ENCODE measurements around the gene HIC1.

Gene HIC1

DNA sequence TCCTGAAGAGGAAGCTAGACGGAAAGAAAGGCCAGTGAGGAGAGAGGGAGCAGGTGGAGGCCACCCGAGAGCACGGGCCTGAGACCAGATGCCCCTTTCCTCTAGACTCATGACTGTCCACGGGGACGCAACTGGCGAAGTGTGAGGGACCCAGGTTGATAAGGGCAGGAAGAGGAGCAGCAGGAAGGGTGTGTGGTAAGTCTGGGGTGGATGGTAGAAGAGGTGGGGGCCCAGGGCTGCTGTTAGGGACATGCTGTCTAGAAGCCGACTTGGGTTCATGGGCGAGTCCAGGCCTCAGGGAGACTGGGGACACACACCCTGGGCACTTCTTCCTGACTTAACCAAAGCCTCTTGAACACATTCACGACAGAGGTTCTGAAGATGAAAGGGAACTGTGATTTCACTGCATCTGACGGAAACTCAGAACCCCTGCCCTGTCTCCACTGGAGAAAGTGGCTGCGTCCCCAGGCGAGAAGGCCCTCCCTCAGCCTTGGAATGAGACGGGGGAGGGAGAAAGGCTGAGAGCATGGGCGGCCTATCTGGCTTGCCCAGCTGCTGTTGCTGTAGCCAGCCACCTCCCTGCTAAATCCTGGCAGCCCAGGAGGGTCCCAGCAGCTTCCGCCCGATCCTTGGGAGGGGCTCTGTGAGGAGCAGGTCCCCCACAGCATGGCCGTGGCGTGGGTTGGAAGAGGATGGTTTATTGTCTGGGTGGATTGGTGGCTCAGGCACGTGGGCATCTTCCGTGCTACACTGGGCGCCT lies 6.0 kb downstream of the HIC1 start:
- Histone ChIP-seq H3K9ac (ENCODE audit: low read length) (no peak overlapping the region), H3K36me3 (ENCODE audit: control insufficient read depth, insufficient read depth, low read length) (peaks cover 3% of the 10 kb centered on the region), H3K4me3 (ENCODE audit: low read length) (peak overlapping the region; percentile 3), H3K27ac (ENCODE audit: low read depth, low read length) (peak overlapping the region; percentile 82), H3K4me1 (ENCODE audit: control insufficient read depth, insufficient read depth, low read length) (peaks cover 34% of the 10 kb centered on the region), H3K27me3 (ENCODE audit: control insufficient read depth, insufficient read depth, low read length) (no peaks in the 10 kb centered on the region)

DNA sequence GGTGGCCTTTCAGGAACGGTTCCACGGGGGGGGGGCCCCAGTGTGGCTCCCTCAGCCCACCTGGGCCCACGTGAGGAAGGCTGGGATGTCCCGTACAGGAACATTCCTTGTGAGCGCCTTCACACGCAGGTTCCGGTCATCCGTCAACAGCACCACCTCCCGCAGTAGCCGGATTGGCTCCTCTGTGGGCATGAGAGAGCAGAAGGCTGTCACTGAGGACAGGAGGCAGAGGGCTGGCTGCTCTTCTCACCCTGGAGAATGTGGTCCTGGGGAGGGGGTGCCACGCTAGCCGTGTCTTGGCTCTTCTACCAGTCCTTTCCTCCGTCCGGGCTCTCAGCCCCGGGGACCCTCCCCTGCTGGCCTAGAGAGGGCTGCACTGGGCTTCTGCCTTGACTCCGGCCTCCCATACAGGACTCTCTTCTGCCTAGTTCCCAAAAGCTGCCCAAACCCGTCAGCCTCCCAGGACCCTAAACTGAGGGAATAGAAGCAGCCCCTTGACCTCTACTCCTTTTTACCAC lies 6.6 kb downstream of the HIC1 start:
- Histone ChIP-seq H3K27ac (ENCODE audit: low read depth, low read length) (peak overlapping the region; percentile 82), H3K27me3 (ENCODE audit: control insufficient read depth, insufficient read depth, low read length) (no peaks in the 10 kb centered on the region), H3K9ac (ENCODE audit: low read length) (peak overlapping the region; percentile 6), H3K36me3 (ENCODE audit: control insufficient read depth, insufficient read depth, low read length) (peaks cover 3% of the 10 kb centered on the region), H3K4me1 (ENCODE audit: control insufficient read depth, insufficient read depth, low read length) (peaks cover 40% of the 10 kb centered on the region), H3K4me3 (ENCODE audit: low read length) (no peak overlapping the region)

DNA sequence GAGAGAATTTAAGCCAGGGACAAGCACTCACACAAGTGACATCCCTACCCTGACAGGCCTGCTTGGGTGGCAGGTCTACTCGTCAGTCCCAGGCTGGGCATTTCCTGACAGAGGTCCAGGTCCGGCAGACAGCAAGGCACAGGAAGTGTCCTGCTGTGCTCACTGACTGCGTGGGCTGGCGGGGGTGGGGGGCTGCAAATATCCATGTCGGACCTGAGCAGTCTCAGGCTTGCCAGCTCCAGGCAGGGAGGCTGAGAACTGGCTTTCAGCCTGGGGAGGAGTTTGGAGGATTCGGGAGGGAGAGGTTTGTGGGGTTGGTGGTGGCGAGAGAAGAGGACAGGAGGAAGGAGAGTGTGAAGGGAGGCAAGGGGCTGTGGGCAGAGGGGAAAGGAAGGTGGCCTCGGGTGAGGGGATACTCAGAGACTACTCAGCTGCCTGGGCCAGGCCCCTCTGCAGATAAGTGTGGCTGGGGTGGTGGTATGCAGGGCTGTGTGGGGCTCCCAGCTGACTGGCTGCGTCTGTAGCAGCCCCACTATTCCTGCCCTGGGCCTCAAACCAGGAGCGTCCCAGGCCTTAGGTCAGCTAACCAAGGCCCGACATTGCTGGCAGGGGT lies 7.8 kb downstream of the HIC1 start:
- H3K27me3 ChIP-seq (ENCODE audit: control insufficient read depth, insufficient read depth, low read length): no peaks in the 10 kb centered on the region
- H3K36me3 ChIP-seq (ENCODE audit: control insufficient read depth, insufficient read depth, low read length): peaks cover 3% of the 10 kb centered on the region
- peak overlapping the region; percentile 82 for H3K27ac ChIP-seq (ENCODE audit: low read depth, low read length)
- H3K4me3 ChIP-seq (ENCODE audit: low read length): no peak overlapping the region
- H3K4me1 ChIP-seq (ENCODE audit: control insufficient read depth, insufficient read depth, low read length): peaks cover 50% of the 10 kb centered on the region
- H3K9ac ChIP-seq (ENCODE audit: low read length): peak overlapping the region; percentile 1

DNA sequence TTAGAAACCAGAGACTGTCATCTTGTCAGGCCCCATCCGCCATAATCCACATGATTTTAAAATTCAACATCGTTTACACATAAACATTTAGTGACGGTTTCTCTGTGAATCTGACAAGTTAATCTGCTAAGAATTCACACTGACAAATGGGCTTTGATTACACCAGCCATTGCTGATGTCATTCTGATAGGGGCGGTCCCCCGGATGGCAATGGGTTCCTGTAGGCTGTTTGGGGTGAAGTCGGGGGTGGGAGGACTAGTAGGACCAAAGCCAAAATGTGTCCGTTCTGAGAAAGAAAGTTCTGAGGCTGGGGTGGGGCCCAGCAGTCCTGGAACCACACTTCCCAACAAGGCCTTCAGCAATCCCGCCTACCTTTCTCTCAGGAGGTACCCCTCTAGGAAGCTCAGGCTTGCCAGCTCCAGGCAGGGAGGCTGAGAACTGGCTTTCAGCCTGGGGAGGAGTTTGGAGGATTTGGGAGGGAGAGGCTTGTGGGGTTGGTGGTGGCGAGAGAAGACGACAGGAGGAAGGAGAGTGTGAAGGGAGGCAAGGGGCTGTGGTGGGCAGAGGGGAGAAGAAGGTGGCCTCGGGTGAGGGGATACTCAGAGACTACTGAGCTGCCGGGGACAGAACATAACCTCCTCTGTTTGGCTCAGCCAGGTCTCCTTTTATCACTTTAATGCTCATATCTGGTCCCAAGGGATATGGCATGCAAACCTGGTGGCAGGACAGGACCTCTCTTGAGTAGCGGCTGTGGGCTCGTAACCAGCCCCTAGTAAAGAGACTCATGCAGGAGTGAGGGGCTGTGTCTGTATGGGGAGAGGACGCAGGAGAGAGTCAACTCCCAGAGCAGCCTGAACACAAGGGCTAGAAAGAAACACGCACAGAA lies 8.6 kb downstream of the HIC1 start:
- no peak overlapping the region for H3K9ac ChIP-seq (ENCODE audit: low read length)
- no peaks in the 10 kb centered on the region for H3K27me3 ChIP-seq (ENCODE audit: control insufficient read depth, insufficient read depth, low read length)
- peaks cover 50% of the 10 kb centered on the region for H3K4me1 ChIP-seq (ENCODE audit: control insufficient read depth, insufficient read depth, low read length)
- H3K36me3 ChIP-seq (ENCODE audit: control insufficient read depth, insufficient read depth, low read length): peaks cover 4% of the 10 kb centered on the region
- no peak overlapping the region for H3K4me3 ChIP-seq (ENCODE audit: low read length)
- H3K27ac ChIP-seq (ENCODE audit: low read depth, low read length): peak overlapping the region; percentile 82

DNA sequence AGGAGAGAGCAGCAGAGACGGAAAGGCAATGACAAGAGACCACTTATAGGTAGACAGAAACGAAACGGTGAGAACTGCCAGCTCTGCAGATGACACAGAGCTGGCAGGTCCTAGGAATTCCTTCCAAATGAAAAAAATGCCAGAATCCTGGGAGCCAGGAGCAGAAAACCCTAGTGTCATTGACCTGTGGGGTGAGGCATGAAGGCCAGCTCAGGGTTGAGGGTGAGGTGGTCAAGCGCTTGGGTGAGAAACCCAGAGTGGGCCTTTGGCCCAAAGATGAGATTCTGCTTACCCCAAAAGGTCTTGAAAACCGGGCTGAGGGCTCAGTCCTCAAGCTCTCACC lies 9.2 kb downstream of the HIC1 start:
- peak overlapping the region; percentile 82 for H3K27ac ChIP-seq (ENCODE audit: low read depth, low read length)
- no peak overlapping the region for H3K9ac ChIP-seq (ENCODE audit: low read length)
- peaks cover 6% of the 10 kb centered on the region for H3K36me3 ChIP-seq (ENCODE audit: control insufficient read depth, insufficient read depth, low read length)

DNA sequence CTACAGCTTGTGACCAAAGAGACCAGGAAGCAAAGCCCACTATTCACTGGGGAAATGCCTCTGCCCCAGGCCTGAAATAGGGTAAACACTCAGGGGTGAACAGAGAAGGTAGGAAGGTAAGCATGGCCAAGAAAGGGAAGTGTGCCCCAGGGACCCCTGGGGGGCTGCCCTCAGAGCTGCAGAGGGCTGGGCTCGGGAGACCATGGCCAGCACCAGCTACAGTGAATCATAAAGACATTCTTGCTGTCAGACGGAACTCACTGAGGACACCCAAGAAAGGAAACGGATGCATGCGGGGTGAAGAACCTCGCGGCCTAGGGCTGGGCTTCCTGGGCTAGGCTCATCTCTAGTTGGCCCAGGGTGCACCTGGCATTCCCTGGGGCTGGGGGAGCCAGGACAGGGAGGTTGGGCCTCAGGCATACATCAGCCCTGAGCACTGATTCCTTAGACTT lies 9.6 kb downstream of the HIC1 start:
- peaks cover 6% of the 10 kb centered on the region for H3K36me3 ChIP-seq (ENCODE audit: control insufficient read depth, insufficient read depth, low read length)
- H3K27ac ChIP-seq (ENCODE audit: low read depth, low read length): peak overlapping the region; percentile 82
- no peak overlapping the region for H3K4me3 ChIP-seq (ENCODE audit: low read length)
- H3K27me3 ChIP-seq (ENCODE audit: control insufficient read depth, insufficient read depth, low read length): no peaks in the 10 kb centered on the region
- H3K4me1 ChIP-seq (ENCODE audit: control insufficient read depth, insufficient read depth, low read length): peaks cover 50% of the 10 kb centered on the region
- no peak overlapping the region for H3K9ac ChIP-seq (ENCODE audit: low read length)

More for the DNA sequence above, 9.2 kb downstream of the HIC1 start:
- no peak overlapping the region for H3K4me3 ChIP-seq (ENCODE audit: low read length)
- H3K27me3 ChIP-seq (ENCODE audit: control insufficient read depth, insufficient read depth, low read length): no peaks in the 10 kb centered on the region
- peaks cover 50% of the 10 kb centered on the region for H3K4me1 ChIP-seq (ENCODE audit: control insufficient read depth, insufficient read depth, low read length)

DNA sequence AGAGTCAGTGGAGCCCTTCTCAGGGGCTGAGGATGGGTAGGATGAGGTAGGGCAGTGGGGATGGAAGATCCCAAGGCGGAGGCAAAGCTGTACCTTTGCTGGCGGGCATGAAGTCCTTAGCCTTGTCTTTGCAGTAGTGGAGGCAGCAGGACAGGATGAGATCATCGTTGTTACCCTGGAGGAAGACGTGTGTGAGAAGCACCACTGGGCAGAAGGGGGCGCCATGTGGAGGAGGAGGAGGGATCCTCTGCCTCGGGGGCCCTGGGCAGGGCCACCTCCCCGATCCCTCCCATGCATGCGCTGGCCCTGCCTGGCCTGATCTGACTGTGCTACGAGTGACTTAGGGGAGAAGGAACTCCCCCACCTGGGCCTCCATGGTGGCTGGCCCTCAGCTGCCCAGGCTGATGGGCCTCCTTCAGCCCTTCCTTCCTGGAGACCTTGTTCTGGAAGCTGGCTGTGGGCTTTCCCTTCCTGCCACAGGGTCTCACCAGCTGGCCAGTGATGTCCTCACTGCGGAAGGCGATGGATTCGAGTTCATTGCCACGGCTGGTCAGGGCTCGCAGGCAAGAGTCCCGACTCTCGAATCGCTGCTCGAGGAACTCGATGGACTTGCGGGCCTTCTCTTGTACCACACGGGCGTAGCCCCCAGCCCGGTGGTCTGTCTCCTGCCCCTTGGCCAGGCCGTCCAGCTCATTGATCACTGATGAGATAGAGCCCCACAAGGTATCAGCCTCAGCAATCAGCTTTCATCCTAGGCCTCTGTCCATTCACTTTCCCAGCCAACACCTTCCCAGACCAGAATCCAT lies 10.3 kb downstream of the HIC1 start:
- Histone ChIP-seq H3K36me3 (ENCODE audit: control insufficient read depth, insufficient read depth, low read length) (peaks cover 6% of the 10 kb centered on the region), H3K4me1 (ENCODE audit: control insufficient read depth, insufficient read depth, low read length) (peaks cover 44% of the 10 kb centered on the region), H3K9ac (ENCODE audit: low read length) (peak overlapping the region; percentile 14), H3K27me3 (ENCODE audit: control insufficient read depth, insufficient read depth, low read length) (no peaks in the 10 kb centered on the region), H3K27ac (ENCODE audit: low read depth, low read length) (peak overlapping the region; percentile 82), H3K4me3 (ENCODE audit: low read length) (no peak overlapping the region)

DNA sequence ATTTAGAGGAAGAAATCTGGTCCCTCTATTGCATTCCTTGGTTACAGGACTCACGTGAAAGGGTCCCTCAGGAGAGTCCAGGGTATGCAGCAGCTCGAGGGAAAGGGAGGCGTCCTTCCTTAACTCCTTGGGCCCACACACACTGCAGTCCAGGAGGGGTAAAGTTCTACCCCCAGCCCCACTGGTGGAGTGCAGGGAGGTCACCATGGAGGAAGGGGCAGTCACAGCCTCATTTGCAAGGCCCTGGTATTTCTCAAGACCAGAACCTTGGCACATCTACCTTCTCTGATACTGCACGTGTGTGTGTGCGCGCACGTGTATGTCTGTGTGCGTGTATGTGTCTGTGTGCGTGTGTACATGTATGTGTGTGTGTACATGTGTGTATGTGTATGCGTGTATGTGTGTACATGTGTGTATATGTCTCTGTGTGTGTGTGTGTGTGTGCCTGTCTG lies 11.1 kb downstream of the HIC1 start:
- Histone ChIP-seq H3K36me3 (ENCODE audit: control insufficient read depth, insufficient read depth, low read length) (peaks cover 10% of the 10 kb centered on the region), H3K4me3 (ENCODE audit: low read length) (no peak overlapping the region), H3K4me1 (ENCODE audit: control insufficient read depth, insufficient read depth, low read length) (peaks cover 43% of the 10 kb centered on the region), H3K27me3 (ENCODE audit: control insufficient read depth, insufficient read depth, low read length) (no peaks in the 10 kb centered on the region), H3K9ac (ENCODE audit: low read length) (no peak overlapping the region), H3K27ac (ENCODE audit: low read depth, low read length) (peak overlapping the region; percentile 82)

DNA sequence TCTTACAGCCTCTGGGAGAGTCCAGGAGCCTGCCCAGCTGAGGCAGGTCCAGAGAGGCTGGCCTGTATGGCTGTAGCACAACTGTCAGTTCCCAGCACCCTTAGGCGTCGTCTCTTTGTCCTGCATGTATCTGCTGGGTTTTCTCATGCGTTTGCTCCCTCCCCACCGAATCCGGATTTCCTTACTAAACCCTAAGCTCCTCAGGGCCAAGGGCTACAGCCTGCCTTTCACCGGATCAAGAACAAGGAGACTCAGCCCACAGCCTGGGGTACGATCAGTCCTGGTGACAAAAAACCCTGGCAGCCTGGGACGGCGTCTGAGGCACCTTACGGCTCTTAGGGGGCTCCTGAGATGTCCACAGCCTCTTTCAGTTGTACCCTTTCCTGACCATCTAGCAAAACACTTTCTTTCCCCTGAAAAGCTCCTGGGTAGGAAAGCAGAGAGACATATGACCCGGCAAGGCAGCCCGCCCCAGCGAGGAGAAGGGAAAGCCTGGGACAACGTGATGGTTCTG lies 12.2 kb downstream of the HIC1 start:
- Histone ChIP-seq H3K27ac (ENCODE audit: low read depth, low read length) (peak overlapping the region; percentile 82), H3K4me1 (ENCODE audit: control insufficient read depth, insufficient read depth, low read length) (peaks cover 34% of the 10 kb centered on the region), H3K27me3 (ENCODE audit: control insufficient read depth, insufficient read depth, low read length) (no peaks in the 10 kb centered on the region), H3K36me3 (ENCODE audit: control insufficient read depth, insufficient read depth, low read length) (peaks cover 14% of the 10 kb centered on the region), H3K4me3 (ENCODE audit: low read length) (no peak overlapping the region), H3K9ac (ENCODE audit: low read length) (no peak overlapping the region)

DNA sequence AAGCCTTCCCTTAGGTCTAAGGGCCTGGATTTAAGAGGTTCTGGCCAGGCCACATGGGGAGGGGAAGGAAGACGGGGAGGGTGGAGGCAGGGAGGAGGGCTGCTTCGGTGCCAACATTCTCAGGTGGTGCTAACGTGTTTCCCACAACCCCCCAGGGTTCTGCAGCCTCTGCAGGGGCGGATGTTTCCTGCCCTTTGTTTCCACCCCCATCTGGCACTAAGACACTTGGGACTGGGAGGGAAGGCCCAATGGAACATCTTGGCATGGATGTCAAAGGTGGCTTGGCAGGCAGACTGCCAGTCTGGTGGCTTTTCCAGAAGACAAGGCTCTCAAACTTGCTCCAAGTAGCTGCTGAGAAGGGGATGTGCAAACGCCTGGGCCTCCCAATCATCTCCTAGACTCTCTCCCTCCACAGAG lies 12.7 kb downstream of the HIC1 start:
- Histone ChIP-seq H3K27me3 (ENCODE audit: control insufficient read depth, insufficient read depth, low read length) (no peaks in the 10 kb centered on the region), H3K4me3 (ENCODE audit: low read length) (no peak overlapping the region), H3K9ac (ENCODE audit: low read length) (no peak overlapping the region), H3K4me1 (ENCODE audit: control insufficient read depth, insufficient read depth, low read length) (peaks cover 34% of the 10 kb centered on the region), H3K27ac (ENCODE audit: low read depth, low read length) (peak overlapping the region; percentile 82), H3K36me3 (ENCODE audit: control insufficient read depth, insufficient read depth, low read length) (peaks cover 14% of the 10 kb centered on the region)

DNA sequence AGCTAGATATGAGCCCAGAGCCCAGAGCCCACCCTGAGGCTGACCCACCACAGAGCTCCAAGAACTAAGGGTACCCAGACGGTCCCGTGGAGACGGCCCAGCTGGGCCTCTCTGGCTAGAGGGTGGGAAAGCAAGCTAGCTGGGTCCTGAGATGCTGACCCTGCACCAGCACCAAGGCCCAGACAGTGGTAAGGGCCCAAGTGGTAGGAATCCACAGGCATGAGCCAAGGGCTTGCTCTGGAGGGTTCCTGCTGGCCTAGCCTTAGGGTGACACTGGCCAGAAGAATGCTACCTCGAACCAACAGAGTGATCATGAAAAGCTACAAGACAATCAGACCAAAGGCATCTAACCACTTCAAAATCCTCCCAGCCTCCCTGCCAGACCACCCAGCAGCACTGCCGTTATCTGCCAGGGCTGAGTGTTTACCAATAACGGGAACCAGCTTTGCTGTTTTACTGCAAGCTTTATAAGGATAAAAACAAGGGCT lies 13.2 kb downstream of the HIC1 start:
- Histone ChIP-seq H3K4me3 (ENCODE audit: low read length) (no peak overlapping the region), H3K36me3 (ENCODE audit: control insufficient read depth, insufficient read depth, low read length) (peaks cover 14% of the 10 kb centered on the region), H3K27me3 (ENCODE audit: control insufficient read depth, insufficient read depth, low read length) (no peaks in the 10 kb centered on the region), H3K4me1 (ENCODE audit: control insufficient read depth, insufficient read depth, low read length) (peaks cover 30% of the 10 kb centered on the region), H3K9ac (ENCODE audit: low read length) (no peak overlapping the region), H3K27ac (ENCODE audit: low read depth, low read length) (peak overlapping the region; percentile 33)
